GM12878 (cell line): ENCODE data around the gene GLP1R. TPM values are rescaled to one million over a fixed set of nuclear protein-coding genes. Genes with fewer than 3 reads are reported as not detected.

ENCODE experiments used
- CHD4 ChIP-seq: fragments of 200-600 bp; sonication (generic); IDR thresholded peaks from 2 replicates; pipeline ENCODE4 v1.6.1; 2016; ENCODE audit warnings: mild to moderate bottlenecking
- RCOR1 ChIP-seq: conservative IDR thresholded peaks from 2 replicates; pipeline ENCODE4 v1.6.1; 2012; ENCODE audit warnings: low read depth, low read length, improper control_type of control experiment
- RFX5 ChIP-seq: IDR thresholded peaks from 2 replicates; pipeline ENCODE4 v1.6.1; 2011; ENCODE audit warnings: low read depth, low read length, improper control_type of control experiment
- SREBF1 ChIP-seq: IDR thresholded peaks from 2 replicates; pipeline ENCODE4 v1.6.1; 2012; ENCODE audit warnings: mild to moderate bottlenecking, low read length
- TCF12 ChIP-seq: IDR thresholded peaks from 2 replicates; pipeline ENCODE4 v1.6.1; 2011; ENCODE audit warnings: low read depth, mild to moderate bottlenecking, low read length
- ZNF384 ChIP-seq: IDR thresholded peaks from 2 replicates; pipeline ENCODE4 v1.6.1; 2012; ENCODE audit warnings: low read depth, mild to moderate bottlenecking, low read length, improper control_type of control experiment, borderline replicate concordance
- polyA plus RNA-seq, 11 experiments: library from polyadenylated mRNA; depleted of rRNA in 4 of 11; unstranded in 6 of 11; stranded (reverse) in 5 of 11; fragments of >200 nt; fragmentation: Nextera tagmentation in 4 of 11; fragmentation: Illumina TruSeq in 1 of 11; extraction: Ambion mirVana in 4 of 11; extraction: Trizol in 1 of 11; gene quantifications; 1 replicate in 1 of 11; 2 replicates in 10 of 11; pipeline versions ENCODE4 v1.2.1 to v1.2.3, GENCODE V29; 2011 to 2016; ENCODE audit warnings: inconsistent platforms in 2 of 11, missing spikeins in 2 of 11, low read depth in 1 of 11
- total RNA-seq, 4 experiments: library from RNA; depleted of rRNA in 3 of 4; stranded (reverse); fragments of >200 nt in 3 of 4; fragmentation: Illumina TruSeq in 1 of 4; extraction: Trizol in 1 of 4; gene quantifications; 2 replicates each; pipeline versions ENCODE4 v1.2.1 to v1.2.3, GENCODE V29; 2013 to 2021
- TF ChIP-seq, protein P1 (sequence below): fragments of 450-650 bp; IDR thresholded peaks from 2 replicates; pipeline ENCODE4 v1.6.1; 2017; ENCODE audit warnings: mild to moderate bottlenecking
- TF ChIP-seq, protein P2 (sequence below): IDR thresholded peaks from 2 replicates; pipeline ENCODE4 v1.6.1; 2012; ENCODE audit warnings: mild to moderate bottlenecking, low read depth, low read length

GLP1R gene
- total and polyA plus RNA-seq, 10 of the 15 experiments (the other 5 are each of a cell fraction or from before 2014, with no cell fraction given) = 0.01 TPM; not detected in 9

DNA sequence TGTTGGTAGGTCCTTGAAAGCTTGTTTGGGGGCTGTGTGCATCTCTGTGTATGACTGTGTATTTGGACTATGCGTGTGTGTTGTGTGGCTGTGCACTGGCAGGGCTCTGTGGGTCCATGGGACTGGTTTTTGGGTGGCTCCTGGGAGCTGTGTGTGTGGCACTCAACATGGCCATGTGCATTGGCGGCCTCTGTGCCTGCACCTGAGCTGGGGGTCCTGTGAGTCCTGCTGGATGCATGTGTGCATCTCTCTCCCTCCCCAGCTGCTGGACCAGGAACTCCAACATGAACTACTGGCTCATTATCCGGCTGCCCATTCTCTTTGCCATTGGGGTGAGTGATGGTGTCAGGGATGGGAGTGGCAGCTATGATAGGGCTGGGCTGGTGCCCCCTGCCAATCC lies 30.1 kb downstream of the GLP1R start (continued):
- TF ChIP-seq, protein P1, sequence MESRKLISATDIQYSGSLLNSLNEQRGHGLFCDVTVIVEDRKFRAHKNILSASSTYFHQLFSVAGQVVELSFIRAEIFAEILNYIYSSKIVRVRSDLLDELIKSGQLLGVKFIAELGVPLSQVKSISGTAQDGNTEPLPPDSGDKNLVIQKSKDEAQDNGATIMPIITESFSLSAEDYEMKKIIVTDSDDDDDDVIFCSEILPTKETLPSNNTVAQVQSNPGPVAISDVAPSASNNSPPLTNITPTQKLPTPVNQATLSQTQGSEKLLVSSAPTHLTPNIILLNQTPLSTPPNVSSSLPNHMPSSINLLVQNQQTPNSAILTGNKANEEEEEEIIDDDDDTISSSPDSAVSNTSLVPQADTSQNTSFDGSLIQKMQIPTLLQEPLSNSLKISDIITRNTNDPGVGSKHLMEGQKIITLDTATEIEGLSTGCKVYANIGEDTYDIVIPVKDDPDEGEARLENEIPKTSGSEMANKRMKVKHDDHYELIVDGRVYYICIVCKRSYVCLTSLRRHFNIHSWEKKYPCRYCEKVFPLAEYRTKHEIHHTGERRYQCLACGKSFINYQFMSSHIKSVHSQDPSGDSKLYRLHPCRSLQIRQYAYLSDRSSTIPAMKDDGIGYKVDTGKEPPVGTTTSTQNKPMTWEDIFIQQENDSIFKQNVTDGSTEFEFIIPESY = no peak
- TF ChIP-seq RCOR1 (no peak), SREBF1 (no peak), CHD4 (no peak), TCF12 (no peak), RFX5 (no peak), ZNF384 (no peak)
- TF ChIP-seq, protein P2, sequence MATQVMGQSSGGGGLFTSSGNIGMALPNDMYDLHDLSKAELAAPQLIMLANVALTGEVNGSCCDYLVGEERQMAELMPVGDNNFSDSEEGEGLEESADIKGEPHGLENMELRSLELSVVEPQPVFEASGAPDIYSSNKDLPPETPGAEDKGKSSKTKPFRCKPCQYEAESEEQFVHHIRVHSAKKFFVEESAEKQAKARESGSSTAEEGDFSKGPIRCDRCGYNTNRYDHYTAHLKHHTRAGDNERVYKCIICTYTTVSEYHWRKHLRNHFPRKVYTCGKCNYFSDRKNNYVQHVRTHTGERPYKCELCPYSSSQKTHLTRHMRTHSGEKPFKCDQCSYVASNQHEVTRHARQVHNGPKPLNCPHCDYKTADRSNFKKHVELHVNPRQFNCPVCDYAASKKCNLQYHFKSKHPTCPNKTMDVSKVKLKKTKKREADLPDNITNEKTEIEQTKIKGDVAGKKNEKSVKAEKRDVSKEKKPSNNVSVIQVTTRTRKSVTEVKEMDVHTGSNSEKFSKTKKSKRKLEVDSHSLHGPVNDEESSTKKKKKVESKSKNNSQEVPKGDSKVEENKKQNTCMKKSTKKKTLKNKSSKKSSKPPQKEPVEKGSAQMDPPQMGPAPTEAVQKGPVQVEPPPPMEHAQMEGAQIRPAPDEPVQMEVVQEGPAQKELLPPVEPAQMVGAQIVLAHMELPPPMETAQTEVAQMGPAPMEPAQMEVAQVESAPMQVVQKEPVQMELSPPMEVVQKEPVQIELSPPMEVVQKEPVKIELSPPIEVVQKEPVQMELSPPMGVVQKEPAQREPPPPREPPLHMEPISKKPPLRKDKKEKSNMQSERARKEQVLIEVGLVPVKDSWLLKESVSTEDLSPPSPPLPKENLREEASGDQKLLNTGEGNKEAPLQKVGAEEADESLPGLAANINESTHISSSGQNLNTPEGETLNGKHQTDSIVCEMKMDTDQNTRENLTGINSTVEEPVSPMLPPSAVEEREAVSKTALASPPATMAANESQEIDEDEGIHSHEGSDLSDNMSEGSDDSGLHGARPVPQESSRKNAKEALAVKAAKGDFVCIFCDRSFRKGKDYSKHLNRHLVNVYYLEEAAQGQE = no peak
